Measurements from ENCODE around the gene KIAA0319L. TPM values are rescaled to one million over a fixed set of nuclear protein-coding genes. Genes with fewer than 3 reads are reported as not detected.

Gene KIAA0319L
- total and polyA plus RNA-seq, 2 donors from 2014 or later = 30.3 to 73.0 TPM

DNA sequence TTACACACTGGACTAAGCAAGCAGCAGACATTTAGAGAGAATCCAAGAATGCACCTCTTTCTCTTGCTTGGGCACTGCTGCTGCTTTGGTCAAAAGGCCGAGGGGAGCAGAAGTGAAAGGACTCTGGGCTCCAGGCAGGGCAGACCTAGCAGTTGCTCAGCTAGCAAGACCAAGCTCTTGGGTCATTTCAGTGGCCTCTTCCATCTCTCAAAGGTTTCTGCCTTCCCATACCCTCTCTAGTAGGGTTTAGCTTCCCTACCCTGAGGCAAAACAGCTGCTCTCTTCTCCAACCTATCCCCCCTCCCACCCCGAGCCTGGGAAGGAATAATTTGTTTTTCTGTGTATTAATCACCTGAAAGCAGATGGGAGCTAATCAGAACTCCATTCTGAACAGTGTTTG lies 41.7 kb upstream of the KIAA0319L start:
- no peaks in the 10 kb centered on the region for H3K4me1 ChIP-seq (ENCODE audit: control insufficient read depth in 2 of 3, insufficient read depth in 2 of 3, low read depth in 1 of 3, low read length in 3 of 3)
- FAIRE-seq (no peak), DNase-seq (no peak)
- no peaks in the 10 kb centered on the region for H3K9me3 ChIP-seq (ENCODE audit: control insufficient read depth in 2 of 3, insufficient read depth in 1 of 3, low read length in 3 of 3)
- no peak overlapping the region for H3K27ac ChIP-seq (ENCODE audit: low read depth in 2 of 2, low read length in 2 of 2)
- no peaks in the 10 kb centered on the region for H3K27me3 ChIP-seq (ENCODE audit: control insufficient read depth, insufficient read depth, low read length)
- TF ChIP-seq, protein P1, sequence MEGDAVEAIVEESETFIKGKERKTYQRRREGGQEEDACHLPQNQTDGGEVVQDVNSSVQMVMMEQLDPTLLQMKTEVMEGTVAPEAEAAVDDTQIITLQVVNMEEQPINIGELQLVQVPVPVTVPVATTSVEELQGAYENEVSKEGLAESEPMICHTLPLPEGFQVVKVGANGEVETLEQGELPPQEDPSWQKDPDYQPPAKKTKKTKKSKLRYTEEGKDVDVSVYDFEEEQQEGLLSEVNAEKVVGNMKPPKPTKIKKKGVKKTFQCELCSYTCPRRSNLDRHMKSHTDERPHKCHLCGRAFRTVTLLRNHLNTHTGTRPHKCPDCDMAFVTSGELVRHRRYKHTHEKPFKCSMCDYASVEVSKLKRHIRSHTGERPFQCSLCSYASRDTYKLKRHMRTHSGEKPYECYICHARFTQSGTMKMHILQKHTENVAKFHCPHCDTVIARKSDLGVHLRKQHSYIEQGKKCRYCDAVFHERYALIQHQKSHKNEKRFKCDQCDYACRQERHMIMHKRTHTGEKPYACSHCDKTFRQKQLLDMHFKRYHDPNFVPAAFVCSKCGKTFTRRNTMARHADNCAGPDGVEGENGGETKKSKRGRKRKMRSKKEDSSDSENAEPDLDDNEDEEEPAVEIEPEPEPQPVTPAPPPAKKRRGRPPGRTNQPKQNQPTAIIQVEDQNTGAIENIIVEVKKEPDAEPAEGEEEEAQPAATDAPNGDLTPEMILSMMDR (IDR thresholded peaks at IDR 0.05; ENCODE audit: borderline replicate concordance, extremely low read depth, insufficient read depth) = no peak
- peaks cover 4 to 14% (median 5%) of the 10 kb centered on the region in 3 donors for H3K36me3 ChIP-seq (ENCODE audit: control insufficient read depth in 2 of 3, insufficient read depth in 3 of 3, low read length in 3 of 3)
- H3K4me3 ChIP-seq (ENCODE audit: low read length in 3 of 3) = no peak overlapping the region
- intact Hi-C loops (cut with DNase I) = no loop called here
- H3K9ac ChIP-seq (ENCODE audit: low read length in 3 of 3) = no peak overlapping the region

DNA sequence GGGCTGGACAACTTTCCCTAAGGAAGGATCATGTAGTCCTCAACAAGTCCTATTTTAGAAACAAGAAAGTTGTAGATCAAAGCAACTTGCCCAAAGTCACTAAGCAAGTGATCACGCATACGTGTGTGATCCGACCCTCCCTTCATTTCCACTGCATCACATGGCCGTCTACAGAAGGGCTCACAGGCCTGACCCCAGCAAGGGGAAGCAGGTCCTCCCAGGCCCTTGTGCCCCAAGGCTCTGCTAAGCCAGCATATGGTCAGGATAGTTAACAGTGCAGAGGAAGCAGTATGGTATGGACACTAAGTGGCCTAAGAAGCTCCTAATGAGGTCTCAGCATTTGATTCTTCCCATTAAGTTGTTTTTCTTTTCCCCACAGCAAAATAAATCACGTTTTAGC lies 40.7 kb upstream of the KIAA0319L start:
- H3K27ac ChIP-seq (ENCODE audit: low read depth in 2 of 2, low read length in 2 of 2) = no peak overlapping the region
- no peaks in the 10 kb centered on the region for H3K4me1 ChIP-seq (ENCODE audit: control insufficient read depth in 2 of 3, insufficient read depth in 2 of 3, low read depth in 1 of 3, low read length in 3 of 3)
- no peak overlapping the region for H3K4me3 ChIP-seq (ENCODE audit: low read length in 3 of 3)
- FAIRE-seq = no peak
- TF ChIP-seq, protein P1 (IDR thresholded peaks at IDR 0.05; ENCODE audit: borderline replicate concordance, extremely low read depth, insufficient read depth) = no peak
- intact Hi-C loops (cut with DNase I) = no loop called here
- H3K9ac ChIP-seq (ENCODE audit: low read length in 3 of 3) = no peak overlapping the region
- peaks cover 2 to 8% (median 5%) of the 10 kb centered on the region in 3 donors for H3K36me3 ChIP-seq (ENCODE audit: control insufficient read depth in 2 of 3, insufficient read depth in 3 of 3, low read length in 3 of 3)
- no peak for DNase-seq
- H3K9me3 ChIP-seq (ENCODE audit: control insufficient read depth in 2 of 3, insufficient read depth in 1 of 3, low read length in 3 of 3) = no peaks in the 10 kb centered on the region
- H3K27me3 ChIP-seq (ENCODE audit: control insufficient read depth, insufficient read depth, low read length) = no peaks in the 10 kb centered on the region

GRCh38 chr1:35595684-35596083 lies 38.5 kb upstream of the KIAA0319L start:
- H3K9ac ChIP-seq (ENCODE audit: low read length in 3 of 3) = no peak overlapping the region
- no peaks in the 10 kb centered on the region for H3K27me3 ChIP-seq (ENCODE audit: control insufficient read depth, insufficient read depth, low read length)
- H3K36me3 ChIP-seq (ENCODE audit: control insufficient read depth in 2 of 3, insufficient read depth in 3 of 3, low read length in 3 of 3) = peaks cover 0 to 5% (median 2%) of the 10 kb centered on the region in 3 donors
- H3K4me1 ChIP-seq (ENCODE audit: control insufficient read depth in 2 of 3, insufficient read depth in 2 of 3, low read depth in 1 of 3, low read length in 3 of 3) = no peaks in the 10 kb centered on the region
- intact Hi-C loops (cut with DNase I) = no loop called here
- no peak overlapping the region for H3K4me3 ChIP-seq (ENCODE audit: low read length in 3 of 3)
- FAIRE-seq (no peak), DNase-seq (no peak)
- TF ChIP-seq, protein P1 (IDR thresholded peaks at IDR 0.05; ENCODE audit: borderline replicate concordance, extremely low read depth, insufficient read depth) = no peak
- no peak overlapping the region for H3K27ac ChIP-seq (ENCODE audit: low read depth in 2 of 2, low read length in 2 of 2)
- no peaks in the 10 kb centered on the region for H3K9me3 ChIP-seq (ENCODE audit: control insufficient read depth in 2 of 3, insufficient read depth in 1 of 3, low read length in 3 of 3)

Data from kidney (tissue), 14 donors.